Measurements from ENCODE around the gene ZHX3. TPM values are rescaled to one million over a fixed set of nuclear protein-coding genes. Genes with fewer than 3 reads are reported as not detected.

Gene ZHX3
- total RNA-seq, 1 experiment from 2014 or later, result 22.7 TPM

- Mint-ChIP-seq H3K9me3 (ENCODE audit: low read depth, unreplicated experiment) (no peaks in the 10 kb centered on the region), H3K4me3 (ENCODE audit: low read depth, unreplicated experiment) (no peak overlapping the region), H3K4me1 (ENCODE audit: low read depth, unreplicated experiment) (no peaks in the 10 kb centered on the region), H3K36me3 (ENCODE audit: insufficient read depth, unreplicated experiment) (no peaks in the 10 kb centered on the region), H3K27me3 (ENCODE audit: unreplicated experiment) (no peaks in the 10 kb centered on the region), H3K27ac (ENCODE audit: unreplicated experiment) (no peak overlapping the region)
- TF ChIP-seq CTCF (IDR thresholded peaks at IDR 0.05; ENCODE audit: unreplicated experiment), result no peak
- no peak for DNase-seq
- CTCF ChIA-PET, result no interaction called here
- no TSS peak for BruUV-seq (replicated peaks)
- intact Hi-C loops (cut with micrococcal nuclease; ENCODE audit: unreplicated experiment), result no loop called here
Measured at GRCh38 chr20:41306061-41306727, 11.3 kb downstream of the ZHX3 start.

GRCh38 chr20:41304424-41305079, 13.0 kb downstream of the ZHX3 start:
- BruUV-seq (replicated peaks), result no TSS peak
- no peak overlapping the region for H3K27ac Mint-ChIP-seq (ENCODE audit: unreplicated experiment)
- H3K9me3 Mint-ChIP-seq (ENCODE audit: low read depth, unreplicated experiment), result no peaks in the 10 kb centered on the region
- CTCF ChIA-PET, result no interaction called here
- intact Hi-C loops (cut with micrococcal nuclease; ENCODE audit: unreplicated experiment), result no loop called here
- no peaks in the 10 kb centered on the region for H3K36me3 Mint-ChIP-seq (ENCODE audit: insufficient read depth, unreplicated experiment)
- no peaks in the 10 kb centered on the region for H3K4me1 Mint-ChIP-seq (ENCODE audit: low read depth, unreplicated experiment)
- no peaks in the 10 kb centered on the region for H3K27me3 Mint-ChIP-seq (ENCODE audit: unreplicated experiment)
- DNase-seq, result no peak
- TF ChIP-seq CTCF (IDR thresholded peaks at IDR 0.05; ENCODE audit: unreplicated experiment), result no peak
- H3K4me3 Mint-ChIP-seq (ENCODE audit: low read depth, unreplicated experiment), result no peak overlapping the region

- BruUV-seq (replicated peaks), result no TSS peak
- no peak for DNase-seq
- no peaks in the 10 kb centered on the region for H3K36me3 Mint-ChIP-seq (ENCODE audit: insufficient read depth, unreplicated experiment)
- no peak for TF ChIP-seq CTCF (IDR thresholded peaks at IDR 0.05; ENCODE audit: unreplicated experiment)
- H3K4me3 Mint-ChIP-seq (ENCODE audit: low read depth, unreplicated experiment), result no peak overlapping the region
- H3K9me3 Mint-ChIP-seq (ENCODE audit: low read depth, unreplicated experiment), result no peaks in the 10 kb centered on the region
- CTCF ChIA-PET, result no interaction called here
- intact Hi-C loops (cut with micrococcal nuclease; ENCODE audit: unreplicated experiment), result no loop called here
- H3K27me3 Mint-ChIP-seq (ENCODE audit: unreplicated experiment), result no peaks in the 10 kb centered on the region
- no peak overlapping the region for H3K27ac Mint-ChIP-seq (ENCODE audit: unreplicated experiment)
- no peaks in the 10 kb centered on the region for H3K4me1 Mint-ChIP-seq (ENCODE audit: low read depth, unreplicated experiment)
Measured at GRCh38 chr20:41304002-41304401, 13.5 kb downstream of the ZHX3 start.

- no TSS peak for BruUV-seq (replicated peaks)
- Mint-ChIP-seq H3K4me1 (ENCODE audit: low read depth, unreplicated experiment) (no peaks in the 10 kb centered on the region), H3K4me3 (ENCODE audit: low read depth, unreplicated experiment) (no peak overlapping the region), H3K27ac (ENCODE audit: unreplicated experiment) (no peak overlapping the region), H3K36me3 (ENCODE audit: insufficient read depth, unreplicated experiment) (no peaks in the 10 kb centered on the region), H3K27me3 (ENCODE audit: unreplicated experiment) (no peaks in the 10 kb centered on the region), H3K9me3 (ENCODE audit: low read depth, unreplicated experiment) (no peaks in the 10 kb centered on the region)
- no peak for DNase-seq
- no peak for TF ChIP-seq CTCF (IDR thresholded peaks at IDR 0.05; ENCODE audit: unreplicated experiment)
- intact Hi-C loops (cut with micrococcal nuclease; ENCODE audit: unreplicated experiment), result no loop called here
- CTCF ChIA-PET, result interaction anchor here (1.6 kb wide), 1 partner anchor 69 kb away, joined by 3 read pairs; no protein-coding TSS in a partner anchor
Measured at GRCh38 chr20:41300886-41301285, 16.6 kb downstream of the ZHX3 start.
